ENCODE data around the gene TCF12. TPM values are rescaled to one million over a fixed set of nuclear protein-coding genes. Genes with fewer than 3 reads are reported as not detected.

The TCF12 gene
- total and polyA plus RNA-seq, 2 of the 8 experiments (the other 6 are each of a cell fraction or from before 2014, with no cell fraction given): 85.8 to 101 TPM

DNA sequence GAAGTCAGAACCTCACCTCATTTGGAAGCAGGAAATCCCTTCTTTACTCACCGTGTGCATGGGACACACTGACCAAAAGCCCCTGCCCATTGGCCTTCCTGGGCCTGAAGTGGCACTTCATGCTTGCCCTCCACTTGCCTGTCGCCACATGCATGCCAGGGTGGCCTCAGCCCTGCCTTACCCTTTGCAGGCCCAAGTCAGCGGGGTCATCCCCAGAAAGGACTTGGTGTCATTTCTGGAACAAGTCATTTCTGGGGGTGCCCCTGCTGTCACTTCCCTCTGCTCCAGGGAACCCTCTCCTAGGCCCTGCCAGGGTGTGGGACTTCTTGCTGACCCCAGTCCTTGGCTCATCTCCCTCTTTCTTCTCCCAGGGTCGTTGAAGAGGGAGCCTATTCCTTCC lies 398.0 kb downstream of the TCF12 start:
- Histone ChIP-seq H3K18ac (ENCODE audit: extremely low read depth, low read length) (no peak overlapping the region), H3K56ac (replicated peaks; ENCODE audit: insufficient read length, low read depth, low read length) (no peak overlapping the region), H4K8ac (ENCODE audit: extremely low read depth, insufficient read depth, low read length) (no peak overlapping the region)
- no peak for TF ChIP-seq KDM1A (IDR thresholded peaks at IDR 0.05; ENCODE audit: borderline replicate concordance, low read length)
- TF ChIP-seq BRCA1 (IDR thresholded peaks at IDR 0.05; ENCODE audit: low read depth, low read length): no peak
- no peak for TF ChIP-seq MAFK (IDR thresholded peaks at IDR 0.05; ENCODE audit: low read depth, low read length)
- TF ChIP-seq TEAD4 (IDR thresholded peaks at IDR 0.05; ENCODE audit: low read depth, low read length): no peak
- no peak for TF ChIP-seq SP1 (IDR thresholded peaks at IDR 0.05; ENCODE audit: low read depth, low read length)
- TF ChIP-seq CEBPB (IDR thresholded peaks at IDR 0.05; ENCODE audit: low read depth, low read length): no peak
- TF ChIP-seq, protein P1, sequence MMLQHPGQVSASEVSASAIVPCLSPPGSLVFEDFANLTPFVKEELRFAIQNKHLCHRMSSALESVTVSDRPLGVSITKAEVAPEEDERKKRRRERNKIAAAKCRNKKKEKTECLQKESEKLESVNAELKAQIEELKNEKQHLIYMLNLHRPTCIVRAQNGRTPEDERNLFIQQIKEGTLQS (IDR thresholded peaks at IDR 0.05; ENCODE audit: insufficient read depth, low read depth, low read length): no peak
- TF ChIP-seq SUZ12 (IDR thresholded peaks at IDR 0.05; ENCODE audit: low read length): no peak
- TF ChIP-seq, protein P2, sequence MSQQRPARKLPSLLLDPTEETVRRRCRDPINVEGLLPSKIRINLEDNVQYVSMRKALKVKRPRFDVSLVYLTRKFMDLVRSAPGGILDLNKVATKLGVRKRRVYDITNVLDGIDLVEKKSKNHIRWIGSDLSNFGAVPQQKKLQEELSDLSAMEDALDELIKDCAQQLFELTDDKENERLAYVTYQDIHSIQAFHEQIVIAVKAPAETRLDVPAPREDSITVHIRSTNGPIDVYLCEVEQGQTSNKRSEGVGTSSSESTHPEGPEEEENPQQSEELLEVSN (IDR thresholded peaks at IDR 0.05): no peak

More for the DNA sequence above, 398.0 kb downstream of the TCF12 start:
- Histone ChIP-seq H4K91ac (replicated peaks; ENCODE audit: insufficient read length, low read length) (no peak overlapping the region), H3K27ac (ENCODE audit: low read depth, low read length) (no peak overlapping the region), H2BK5ac (ENCODE audit: low read depth, low read length) (no peak overlapping the region), H2BK12ac (ENCODE audit: low read depth, low read length) (no peak overlapping the region), H2BK20ac (ENCODE audit: low read length) (no peak overlapping the region), H2BK15ac (ENCODE audit: low read length) (no peak overlapping the region), H4K20me1 (replicated peaks in 1 of 2; ENCODE audit: control insufficient read depth in 1 of 2, insufficient read depth in 2 of 2, low read length in 2 of 2) (peaks cover 0 to 2% of the 10 kb centered on the region in 2 experiments), H3K14ac (ENCODE audit: insufficient read length) (no peak overlapping the region), H3K27me3 (replicated peaks in 1 of 4; ENCODE audit: control insufficient read depth in 3 of 4, extremely low read depth in 1 of 4, insufficient read depth in 3 of 4, low read length in 3 of 4) (no peaks in the 10 kb centered on the region), H3K36me3 (ENCODE audit: control insufficient read depth in 2 of 4, insufficient read depth in 4 of 4, low read length in 3 of 4) (no peaks in the 10 kb centered on the region), H2BK120ac (replicated peaks; ENCODE audit: low read depth, low read length) (no peak overlapping the region), H3K9ac (replicated peaks in 1 of 4; ENCODE audit: extremely low read depth in 1 of 4, low read depth in 3 of 4, low read length in 3 of 4) (no peak overlapping the region), H4K5ac (ENCODE audit: insufficient read length, low read depth, low read length) (no peak overlapping the region), H2AK5ac (ENCODE audit: low read depth, low read length) (no peak overlapping the region), H3K79me1 (ENCODE audit: low read depth, low read length) (no peaks in the 10 kb centered on the region), H3K4ac (replicated peaks; ENCODE audit: insufficient read length, low read depth, low read length) (no peak overlapping the region), H3K9me3 (ENCODE audit: insufficient read depth in 2 of 2, low read depth in 1 of 2, low read length in 1 of 2) (no peaks in the 10 kb centered on the region), H3K4me1 (replicated peaks in 1 of 4; ENCODE audit: control insufficient read depth in 3 of 4, insufficient read depth in 4 of 4, low read length in 3 of 4) (peaks cover 0 to 11% (median 3%) of the 10 kb centered on the region in 4 experiments; a peak in 4 of 7 replicates), H3K79me2 (ENCODE audit: control insufficient read depth in 1 of 2, insufficient read depth in 2 of 2, low read length in 2 of 2) (no peaks in the 10 kb centered on the region), H3K4me3 (ENCODE audit: extremely low read depth in 1 of 4, insufficient read depth in 2 of 4, low read depth in 3 of 4, low read length in 4 of 4) (no peak overlapping the region), H2AFZ (ENCODE audit: low read length) (no peak overlapping the region), H3K23ac (ENCODE audit: insufficient read length) (no peak overlapping the region), H3K4me2 (ENCODE audit: insufficient read depth in 1 of 2, low read depth in 2 of 2, low read length in 2 of 2) (no peak overlapping the region), H3K23me2 (ENCODE audit: low read depth, low read length) (no peaks in the 10 kb centered on the region)
- FAIRE-seq: no peak
- ChIA-PET POLR2A (ENCODE audit: partially characterized antibody) (no interaction called here), CTCF (ENCODE audit: partially characterized antibody) (no interaction called here)
- 98% methylated on average over 4 of the region's 4 CpGs; no CpG with 5 or more reads in 1 of the 2 experiments for WGBS, 2 experiments (ENCODE audit: extremely low coverage in 1 of 2, insufficient coverage in 1 of 2, insufficient read length in 1 of 2, insufficient replicate concordance in 2 of 2, low coverage in 1 of 2, low lambda C conversion rate in 2 of 2, missing lambda C conversion rate in 1 of 2)
- no peak for DNase-seq (ENCODE audit: low read depth in 1 of 2, low spot score in 2 of 2)
